Stimulated activated CD4-positive, alpha-beta T cell treated with anti-CD3 and anti-CD28 coated beads, Interleukin-4, amount 100 ng/mL, for 1 hour (primary cell): ENCODE results near the gene FPR1.

ENCODE experiments used
- DNase-seq: peaks from one replicate; pipeline ENCODE4 v3.0.0-alpha.2; 2020

FPR1 gene

DNA sequence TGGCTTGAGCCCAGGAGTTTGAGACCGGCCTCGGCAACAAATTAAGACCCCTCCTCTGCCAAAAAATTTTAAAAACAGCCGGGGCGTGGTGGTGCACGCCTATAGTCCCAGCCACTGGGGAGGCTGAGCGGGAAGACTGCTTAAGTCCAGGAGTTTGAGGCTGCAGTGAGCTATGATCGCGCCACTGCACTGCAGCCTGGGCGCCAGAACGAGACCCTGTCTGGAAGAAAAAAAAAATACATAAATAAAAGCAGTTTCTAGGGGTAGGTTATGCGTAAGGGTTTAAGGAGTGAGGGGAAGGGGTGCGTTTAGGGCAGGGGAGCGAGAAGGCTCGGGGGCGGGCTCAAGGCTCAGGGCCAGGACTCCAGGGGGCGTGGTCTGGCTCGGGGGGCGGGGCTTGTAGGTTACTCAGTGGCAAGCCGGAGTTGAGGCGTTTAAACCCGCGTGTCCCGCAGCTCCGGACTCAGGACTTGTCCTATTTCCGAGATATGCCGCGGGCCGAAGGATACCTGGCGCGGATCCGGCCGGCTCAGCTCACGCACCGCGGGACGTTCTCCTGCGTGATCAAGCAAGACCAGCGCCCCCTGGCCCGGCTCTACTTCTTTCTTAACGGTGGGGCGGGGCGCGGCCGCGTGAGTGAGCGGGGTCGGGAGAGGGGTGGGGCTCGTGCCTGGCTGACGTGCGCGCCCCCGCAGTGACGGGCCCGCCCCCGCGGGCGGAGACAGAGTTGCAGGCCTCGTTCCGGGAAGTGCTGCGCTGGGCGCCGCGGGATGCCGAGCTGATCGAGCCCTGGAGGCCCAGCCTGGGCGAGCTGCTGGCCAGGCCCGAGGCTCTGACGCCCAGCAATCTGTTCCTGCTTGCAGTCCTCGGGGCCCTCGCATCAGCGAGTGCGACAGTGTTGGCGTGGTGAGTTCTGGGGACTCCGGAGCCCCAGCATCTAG lies 47.8 kb downstream of the FPR1 start:
- DNase-seq: peak; percentile 99

DNA sequence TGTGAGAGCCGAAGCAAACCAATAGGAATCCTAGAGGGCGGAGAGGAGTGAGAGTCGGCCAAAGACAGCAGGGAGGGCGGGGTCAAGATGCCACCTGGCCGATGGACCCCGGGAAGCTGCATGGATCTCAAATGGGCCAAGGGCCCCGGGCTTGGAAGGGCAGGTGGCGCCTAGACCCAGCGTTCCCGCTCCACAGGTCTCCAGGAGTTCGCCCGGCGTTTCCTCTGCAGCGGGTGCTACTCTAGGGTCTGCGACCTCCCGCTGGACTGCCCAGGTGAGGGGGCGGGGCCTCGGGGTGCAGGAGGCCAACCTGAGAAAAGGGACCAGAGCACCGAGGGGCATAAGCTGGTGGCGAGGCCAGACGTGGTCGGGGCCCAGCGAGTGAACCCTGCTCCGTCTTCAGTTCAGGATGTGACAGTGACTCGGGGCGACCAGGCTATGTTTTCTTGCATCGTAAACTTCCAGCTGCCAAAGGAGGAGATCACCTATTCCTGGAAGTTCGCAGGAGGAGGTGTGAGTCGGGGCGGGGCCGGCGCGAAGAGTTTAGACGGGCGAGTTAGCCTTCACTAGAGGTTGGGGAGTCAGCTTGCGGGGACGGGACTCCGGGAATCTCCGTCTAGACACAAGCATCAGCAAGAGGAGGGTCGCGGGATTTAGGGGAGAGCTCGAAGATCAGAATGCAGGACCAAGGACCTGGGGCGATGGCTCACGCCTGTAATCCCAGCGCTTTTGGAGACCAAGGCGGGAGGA lies 48.7 kb downstream of the FPR1 start:
- peak; percentile 13 for DNase-seq

DNA sequence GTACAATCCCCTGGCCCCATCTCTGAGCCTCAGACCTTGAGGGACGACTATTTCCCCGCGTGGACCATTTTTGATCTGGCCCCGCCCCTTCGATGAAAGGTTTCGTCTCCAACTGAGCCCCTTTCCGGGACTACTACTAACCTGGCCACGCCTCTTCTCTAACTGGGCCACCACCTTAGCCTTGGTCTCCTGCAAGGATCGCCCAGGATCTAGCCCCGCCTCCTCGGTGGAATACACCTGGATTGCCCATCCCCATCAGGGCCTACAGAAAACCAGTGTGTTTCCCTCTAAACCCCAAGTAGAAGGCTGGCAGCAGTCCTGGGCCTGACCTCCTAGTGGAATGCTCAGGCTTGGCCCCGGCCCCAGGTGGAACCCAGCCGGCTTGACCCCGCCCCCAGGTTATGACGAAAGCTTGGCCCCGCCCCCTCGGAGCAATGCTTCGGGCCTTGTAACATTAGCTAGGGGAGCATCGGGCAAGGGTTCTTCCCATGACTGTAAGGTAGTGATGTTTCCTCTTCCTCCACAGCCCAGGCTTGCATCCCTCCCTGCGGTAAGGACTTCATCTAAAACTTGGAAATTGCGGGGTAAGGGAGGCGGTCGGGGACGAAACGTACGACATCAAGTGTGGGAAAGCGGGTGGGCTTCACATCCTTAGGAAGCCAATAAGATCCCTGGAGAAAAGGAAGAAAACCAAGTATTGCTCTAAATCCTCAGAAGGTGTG lies 49.4 kb downstream of the FPR1 start:
- DNase-seq: peak; percentile 67

DNA sequence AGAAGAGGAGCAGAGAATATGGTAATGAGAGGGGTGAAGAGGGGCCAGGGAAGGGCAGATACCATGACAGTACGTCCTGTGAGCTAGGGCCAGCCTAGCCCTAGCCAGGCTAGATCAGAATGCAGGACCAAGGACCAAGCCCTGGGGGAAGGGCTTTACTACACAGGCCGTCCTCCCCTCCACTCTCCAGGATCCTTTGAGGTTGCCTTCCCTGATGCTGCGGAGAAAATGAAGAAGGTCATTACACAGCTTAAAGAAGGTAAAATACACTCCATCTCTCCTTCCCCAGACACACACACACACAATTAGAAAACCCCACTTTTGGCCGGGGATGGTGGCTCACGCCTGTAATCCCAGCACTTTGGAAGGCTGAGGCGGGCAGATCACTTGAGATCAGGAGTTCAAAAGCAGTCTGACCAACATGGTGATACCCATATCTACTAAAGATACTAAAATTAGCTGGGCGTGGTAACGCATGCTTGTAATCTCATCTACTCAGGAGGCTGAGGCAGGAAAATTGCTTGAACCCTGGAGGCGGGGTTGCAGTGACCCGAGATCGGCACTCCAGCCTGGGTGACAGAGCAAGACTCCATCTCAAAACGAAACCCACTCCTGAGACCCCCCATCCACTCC lies 50.1 kb downstream of the FPR1 start:
- no peak for DNase-seq

DNA sequence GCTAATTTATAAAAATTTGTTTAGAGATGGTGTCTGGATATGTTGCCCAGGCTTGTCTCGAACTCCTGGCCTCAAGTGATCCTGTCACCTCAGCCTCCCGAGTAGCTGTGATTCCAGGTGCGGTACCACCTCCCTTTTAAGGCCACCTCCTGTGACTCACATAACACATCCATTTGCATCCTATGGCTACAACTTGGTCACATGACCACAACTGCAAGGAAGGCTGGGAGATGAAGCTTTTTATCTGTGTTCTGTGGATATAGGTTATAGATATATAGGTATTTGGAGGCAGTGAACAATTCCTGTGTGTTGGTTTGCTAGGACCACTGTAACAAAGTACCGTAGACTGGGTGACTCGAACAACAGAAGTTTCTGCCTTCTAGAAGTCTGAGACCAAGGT lies 52.5 kb downstream of the FPR1 start:
- DNase-seq: no peak

DNA sequence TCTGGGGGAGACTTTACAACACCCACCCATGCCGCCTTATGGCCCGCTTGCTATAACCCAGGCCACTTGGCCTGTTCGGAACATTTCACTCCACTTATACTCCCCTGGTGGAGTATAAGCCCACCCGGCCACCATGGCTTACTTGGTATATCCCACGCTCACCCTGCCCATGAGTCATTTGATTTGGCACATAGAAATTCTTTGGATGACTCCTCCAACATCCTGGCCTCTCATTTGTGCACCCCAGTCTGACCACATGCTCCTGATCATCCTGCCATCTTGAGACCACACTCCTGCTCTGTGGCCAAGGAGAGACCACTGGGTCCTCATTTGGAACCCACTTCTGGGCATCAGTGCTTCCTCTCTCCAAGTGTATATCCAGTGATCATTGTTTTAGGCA lies 53.4 kb downstream of the FPR1 start:
- no peak for DNase-seq

DNA sequence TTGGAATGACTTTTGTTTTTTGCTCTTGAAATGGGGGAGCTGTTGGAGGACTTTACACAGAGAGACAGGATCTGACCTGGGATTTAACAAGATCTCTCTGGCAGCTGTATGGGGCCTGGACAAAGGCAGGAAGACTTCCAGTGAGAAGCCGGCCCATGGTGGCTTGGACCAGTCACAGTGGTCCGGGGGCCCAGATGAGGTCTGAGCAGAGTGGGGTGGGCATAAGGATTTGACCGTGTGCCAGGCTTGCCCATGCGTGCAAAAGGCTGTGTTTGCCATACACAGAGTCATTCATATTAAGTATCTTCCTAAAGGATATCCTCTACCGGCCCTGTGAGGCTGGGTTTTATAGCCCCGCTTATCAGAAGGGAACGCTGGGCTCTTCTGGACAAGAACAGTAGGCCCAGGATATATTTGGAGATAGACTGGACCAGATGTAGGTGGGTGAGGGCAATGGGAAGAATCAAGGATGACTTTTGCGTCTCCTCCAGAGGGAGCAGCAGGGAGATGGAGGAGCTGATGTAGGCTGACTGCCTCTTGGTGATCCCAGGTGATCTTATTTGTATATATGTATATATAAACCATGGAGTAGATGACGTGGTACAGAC lies 54.4 kb downstream of the FPR1 start:
- no peak for DNase-seq

DNA sequence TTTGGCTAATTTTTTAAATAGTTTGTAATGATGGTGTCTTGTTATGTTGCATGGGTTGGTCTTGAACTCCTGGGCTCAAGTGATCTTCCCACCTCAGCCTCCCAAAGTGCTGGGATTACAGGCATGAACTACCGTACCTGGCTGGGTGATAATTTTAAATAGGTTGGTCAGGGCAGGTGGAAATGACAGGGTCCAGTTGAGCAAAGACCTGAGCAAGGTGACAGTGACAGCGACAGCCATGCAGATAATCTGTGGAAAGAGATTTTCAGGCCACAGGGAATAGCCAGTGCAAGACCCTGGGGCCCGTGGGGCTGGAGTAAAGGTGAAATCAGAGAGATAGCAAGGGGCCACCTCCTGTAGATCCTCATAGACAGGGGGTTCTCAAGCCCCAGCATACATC lies 55.1 kb downstream of the FPR1 start:
- DNase-seq: no peak
